Measurements from ENCODE around the gene AFG1L.
"Not testable (repeated sequence)": the region's sequence is repeated elsewhere in the genome, so short reads cannot be mapped to it uniquely, and the experiment has no call there.

The AFG1L gene

GRCh38 chr6:108294727-108295625 is at the start of gene AFG1L:
TSS of gene AFG1L (plus strand) at chr6:108295054. CDS start at chr6:108295080, 26 bp downstream.
- peak; percentile 85 for DNase-seq

DNA sequence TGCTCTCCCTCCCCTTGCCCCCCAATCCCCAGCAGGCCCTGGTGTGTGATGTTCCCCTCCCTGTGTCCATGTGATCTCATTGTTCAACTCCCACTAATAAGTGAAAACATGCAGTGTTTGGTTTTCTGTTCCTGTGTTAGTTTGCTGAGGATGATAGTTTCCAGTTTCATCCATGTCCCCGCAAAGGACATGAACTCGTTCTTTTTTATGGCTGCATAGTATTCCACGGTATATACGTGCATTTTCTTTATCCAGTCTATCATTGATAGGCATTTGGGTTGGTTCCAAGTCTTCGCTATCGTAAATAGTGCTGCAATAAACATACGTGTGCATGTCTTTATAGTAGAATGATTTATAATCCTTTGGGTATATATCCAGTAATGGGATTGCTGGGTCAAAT is 49.8 kb upstream of the AFG1L start:
- not testable (repeated sequence) for DNase-seq

DNA sequence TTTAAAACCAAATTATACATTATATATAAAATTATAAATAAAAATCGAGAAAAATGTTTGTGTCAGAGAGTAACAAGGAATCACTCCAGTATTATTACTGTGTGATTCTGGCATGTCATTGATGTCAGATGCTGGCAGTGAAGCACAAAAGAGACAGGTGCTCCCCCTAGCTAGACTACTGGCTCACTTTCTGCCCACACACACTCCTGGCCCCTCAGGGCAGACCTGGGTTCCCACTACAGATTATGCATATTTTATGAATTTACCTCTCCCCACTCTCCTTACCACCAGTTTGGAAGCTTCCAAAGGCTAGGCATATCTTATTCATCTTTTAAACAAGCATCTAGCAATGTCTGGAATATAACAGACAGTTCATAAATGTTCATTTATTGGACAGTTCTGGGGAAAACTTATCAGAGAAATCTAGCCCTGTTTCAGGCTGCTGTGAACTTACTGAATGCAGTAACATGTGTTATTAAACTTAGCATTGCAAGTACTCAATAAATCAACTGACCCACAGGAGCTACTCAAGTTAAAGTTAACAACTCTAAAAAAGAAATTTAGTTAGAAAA is 46.8 kb upstream of the AFG1L start:
- no peak for DNase-seq

DNA sequence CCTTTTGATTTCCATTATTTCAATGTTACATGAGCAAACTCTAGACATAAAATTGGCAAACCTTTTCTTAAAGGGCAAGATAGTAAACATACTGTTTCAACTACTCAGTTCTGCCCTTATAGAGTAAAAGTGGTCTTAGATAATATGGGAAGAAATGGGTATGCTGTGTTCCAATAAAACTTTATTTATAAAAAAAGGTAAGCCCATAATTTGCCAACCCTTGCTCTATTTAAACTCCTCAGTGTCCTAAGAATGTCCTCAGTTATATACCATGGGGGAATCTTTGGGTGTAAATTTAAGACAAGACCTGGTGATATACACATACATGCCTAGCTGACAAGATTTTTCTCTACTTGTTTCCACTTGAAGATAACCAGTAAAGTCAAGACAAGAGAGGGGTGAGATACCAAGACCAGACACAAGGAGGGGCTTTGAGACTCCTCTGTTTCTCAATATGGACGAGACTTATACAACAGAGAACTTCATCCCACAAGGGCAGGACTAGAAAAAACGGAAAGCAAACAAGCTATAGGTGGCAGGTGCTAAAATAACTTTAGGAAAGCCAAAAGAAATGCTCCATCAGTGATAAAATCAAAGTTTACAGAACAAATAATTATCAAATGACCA is 44.5 kb upstream of the AFG1L start:
- DNase-seq: no peak

GRCh38 chr6:108251252-108251651 is 43.6 kb upstream of the AFG1L start:
- DNase-seq: no peak

DNA sequence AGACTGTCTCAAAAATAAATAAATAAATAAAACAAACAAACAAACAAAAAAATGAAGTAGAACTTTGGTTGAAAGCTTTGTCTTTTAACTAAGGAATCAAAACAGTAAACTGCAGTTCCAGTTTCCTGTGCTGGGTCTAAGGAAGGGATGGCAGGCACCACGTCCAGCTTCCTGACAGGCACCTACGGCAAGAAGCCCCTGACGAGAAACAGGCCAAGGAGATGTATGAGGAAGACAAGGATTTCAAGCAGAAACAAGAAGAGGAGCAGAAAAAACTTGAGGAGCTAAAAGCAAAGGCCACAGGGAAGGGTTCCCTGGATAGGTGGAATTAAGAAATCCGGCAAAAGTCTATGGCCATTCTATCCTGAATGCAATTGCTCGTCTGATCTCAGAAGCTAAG is 42.8 kb upstream of the AFG1L start:
- DNase-seq: no peak

GRCh38 chr6:108253241-108253640 is 41.6 kb upstream of the AFG1L start:
- DNase-seq: no peak

- no peak for DNase-seq
These were observed 40.1 kb upstream of the AFG1L start for GRCh38 chr6:108254433-108255410.

- DNase-seq: peak; percentile 2
These were observed 34.6 kb upstream of the AFG1L start for GRCh38 chr6:108260126-108260808.

- peak; percentile 70 for DNase-seq
These were observed 33.9 kb upstream of the AFG1L start, which contains the start of gene SNX3 for GRCh38 chr6:108260809-108261569. TSS of gene SNX3 (minus strand) at chr6:108261040. CDS start at chr6:108260921, 119 bp downstream.

DNA sequence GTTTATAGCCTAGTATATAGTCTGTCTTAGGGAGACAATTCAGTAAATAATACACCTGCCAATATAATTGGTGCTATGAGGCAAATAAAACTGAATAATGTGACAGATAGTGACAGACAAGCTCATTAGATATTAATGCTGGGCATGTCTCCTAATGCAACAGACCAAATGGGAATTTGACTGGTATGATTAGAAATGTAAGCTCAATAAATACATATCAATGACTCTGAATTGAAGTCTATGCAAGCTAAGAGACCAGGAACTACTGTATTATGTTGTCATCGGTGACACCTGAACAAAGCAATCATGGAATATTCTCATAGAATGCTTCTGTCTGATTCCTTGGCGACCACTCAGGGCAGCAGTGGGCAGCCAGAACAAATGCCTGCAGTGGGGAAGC is 31.5 kb upstream of the AFG1L start:
- DNase-seq: no peak

DNA sequence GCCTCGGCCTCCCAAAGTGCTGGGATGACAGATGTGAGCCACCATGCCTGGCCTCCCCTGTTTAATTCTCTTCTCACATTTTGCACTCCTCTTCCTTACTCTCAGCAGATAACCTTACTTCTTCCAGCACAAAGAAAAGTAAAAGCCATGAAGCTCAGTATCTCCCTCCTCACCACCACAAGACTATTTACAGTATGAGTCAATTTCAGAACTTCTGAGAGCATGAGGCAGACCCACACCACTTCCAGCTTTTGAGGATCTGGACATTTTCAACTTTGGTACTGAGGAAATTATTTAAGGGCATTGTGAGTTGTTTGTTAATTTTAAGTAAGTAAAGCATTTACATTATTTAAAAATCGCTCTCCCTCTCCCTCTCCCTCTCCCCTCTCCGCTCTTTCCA is 26.0 kb upstream of the AFG1L start:
- DNase-seq: no peak

DNA sequence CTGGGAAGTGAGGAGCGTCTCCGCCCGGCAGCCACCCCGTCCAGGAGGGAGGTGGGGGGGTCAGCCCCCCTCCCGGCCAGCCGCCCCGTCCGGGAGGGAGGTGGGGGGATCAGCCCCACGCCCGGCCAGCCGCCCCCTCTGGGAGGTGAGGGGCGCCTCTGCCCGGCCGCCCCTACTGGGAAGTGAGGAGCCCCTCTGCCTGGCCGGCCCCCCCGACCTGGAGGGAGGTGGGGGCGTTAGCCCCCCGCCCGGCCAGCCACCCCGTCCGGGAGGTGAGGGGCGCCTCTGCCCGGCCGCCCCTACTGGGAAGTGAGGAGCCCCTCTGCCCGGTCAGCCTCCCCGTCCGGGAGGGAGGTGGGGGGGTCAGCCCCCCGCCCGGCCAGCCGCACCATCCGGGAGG is 24.9 kb upstream of the AFG1L start:
- DNase-seq: not testable (repeated sequence)

DNA sequence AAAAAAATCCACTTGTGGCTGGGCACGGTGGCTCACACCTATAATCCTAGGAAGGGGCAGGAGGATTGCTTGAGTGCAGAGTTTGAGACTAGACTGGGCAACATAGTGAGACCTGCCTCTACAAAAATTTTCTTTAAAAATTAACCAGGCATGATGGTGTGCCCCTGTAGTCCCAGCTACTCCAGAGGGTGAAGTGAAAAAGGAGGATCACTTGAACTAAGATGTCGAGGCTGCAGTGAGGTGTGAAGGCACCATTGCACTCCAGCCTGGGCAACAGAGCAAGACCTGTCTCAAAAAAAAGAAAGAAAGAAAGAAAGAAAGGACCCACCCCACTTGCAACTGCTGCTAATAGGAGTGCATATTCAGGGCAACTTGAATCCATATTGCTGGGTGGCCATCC is 20.3 kb upstream of the AFG1L start:
- no peak for DNase-seq

GRCh38 chr6:108275976-108276375 is 18.9 kb upstream of the AFG1L start:
- no peak for DNase-seq

- no peak for DNase-seq
These were observed 17.6 kb upstream of the AFG1L start for GRCh38 chr6:108277295-108277694.

DNA sequence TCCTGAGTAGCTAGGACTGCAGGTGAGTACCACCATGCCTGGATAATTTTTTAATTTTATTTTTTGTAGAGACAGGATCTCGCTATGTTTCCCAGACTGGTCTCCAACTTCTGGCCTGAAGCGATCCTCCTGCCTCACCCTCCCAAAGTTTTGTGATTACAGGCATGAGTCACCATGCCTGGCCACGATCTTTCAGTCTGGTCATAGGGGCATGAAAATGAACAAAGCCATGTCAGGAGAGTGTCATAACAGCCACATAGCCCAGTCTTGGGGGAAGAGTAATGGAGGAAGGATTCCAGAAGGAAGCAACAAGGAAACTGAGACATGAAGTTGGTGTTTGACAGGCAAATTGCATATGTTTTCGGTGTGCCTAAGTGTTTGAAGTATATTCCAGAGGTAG is 17.0 kb upstream of the AFG1L start:
- DNase-seq: no peak

GRCh38 chr6:108285381-108285780 is 9.5 kb upstream of the AFG1L start:
- DNase-seq: no peak

GRCh38 chr6:108286366-108286765 is 8.5 kb upstream of the AFG1L start:
- no peak for DNase-seq

GRCh38 chr6:108287373-108287772 is 7.5 kb upstream of the AFG1L start:
- no peak for DNase-seq

DNA sequence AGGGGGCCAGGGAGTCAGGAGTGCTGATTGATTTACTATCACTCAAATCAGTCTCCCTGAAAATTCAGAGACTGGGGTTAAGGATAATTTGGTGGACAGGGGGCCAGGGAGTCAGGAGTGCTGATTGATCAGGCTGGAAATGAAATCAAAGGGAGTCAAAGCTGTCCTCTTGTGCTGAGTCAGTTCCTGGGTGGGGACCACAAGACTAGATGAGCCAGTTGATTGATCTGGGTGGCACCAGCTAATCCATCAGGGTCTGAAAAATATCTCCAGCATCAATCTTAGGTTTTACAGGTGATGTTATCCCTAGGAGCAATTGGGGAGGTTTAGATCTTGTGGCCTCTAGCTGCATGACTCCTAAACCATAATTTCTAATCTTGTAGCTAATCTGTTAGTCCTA is 6.1 kb upstream of the AFG1L start:
- DNase-seq: no peak
